CD4-positive, alpha-beta T cell treated with Interleukin-1 beta for 1 hour (primary cell): Measurements from ENCODE around the gene LYRM2.
A peak's percentile ranks its signal among the peaks of the same experiment; 100 is the strongest.

Experiments used
- DNase-seq, 2 donors: peaks; one replicate each; pipeline ENCODE4 v3.0.0-alpha.2; 2020 to 2022

Gene LYRM2, protein sequence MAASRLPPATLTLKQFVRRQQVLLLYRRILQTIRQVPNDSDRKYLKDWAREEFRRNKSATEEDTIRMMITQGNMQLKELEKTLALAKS

DNA sequence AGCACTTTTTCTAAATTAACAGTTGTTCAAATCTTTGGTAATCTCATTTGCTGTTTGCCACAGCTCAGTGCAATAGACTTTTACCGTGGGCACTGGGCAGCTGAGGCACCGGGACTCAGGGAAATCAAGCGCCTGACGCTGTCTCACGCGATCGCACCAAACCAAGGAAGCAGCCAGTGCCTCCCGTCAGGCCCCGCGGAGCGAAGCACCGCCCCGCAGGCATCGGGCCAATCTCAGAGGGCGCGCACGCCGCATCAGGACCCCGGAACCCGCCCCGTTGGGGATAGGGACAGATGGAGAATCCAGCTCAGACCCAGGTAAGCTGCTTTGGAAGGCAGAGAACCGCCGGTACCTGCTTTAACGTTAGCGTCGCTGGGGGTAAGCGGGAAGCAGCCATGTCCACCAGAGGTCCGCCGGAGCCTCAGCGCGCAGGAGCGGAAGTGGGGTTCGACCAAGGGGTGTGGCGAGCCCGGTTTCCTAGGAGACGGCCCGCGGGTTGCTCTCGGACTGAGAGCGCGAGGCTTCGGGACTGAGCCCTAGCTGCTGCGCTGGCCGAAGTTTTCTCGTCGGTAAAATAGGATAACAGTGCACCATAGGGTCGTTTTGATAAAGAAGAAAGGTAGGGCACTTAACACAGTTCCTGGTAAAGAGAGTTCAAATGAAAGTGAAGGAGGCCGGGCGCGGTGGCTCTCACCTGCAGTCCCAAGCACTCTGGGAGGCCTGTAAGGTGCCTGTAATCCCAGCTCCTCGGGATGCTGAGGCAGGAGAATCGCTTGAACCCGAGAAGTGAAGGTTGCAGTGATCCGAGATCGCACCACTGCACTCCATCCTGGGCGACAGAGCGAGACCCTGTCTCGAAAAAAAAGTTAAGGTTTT lies at the start of gene LYRM2:
Gene LYRM2, minus strand, starts transcription at position 428 of the 876 bp plus-strand sequence. Its CDS starts 31 bp downstream, at position 397.
- peak; percentile 89 for DNase-seq

DNA sequence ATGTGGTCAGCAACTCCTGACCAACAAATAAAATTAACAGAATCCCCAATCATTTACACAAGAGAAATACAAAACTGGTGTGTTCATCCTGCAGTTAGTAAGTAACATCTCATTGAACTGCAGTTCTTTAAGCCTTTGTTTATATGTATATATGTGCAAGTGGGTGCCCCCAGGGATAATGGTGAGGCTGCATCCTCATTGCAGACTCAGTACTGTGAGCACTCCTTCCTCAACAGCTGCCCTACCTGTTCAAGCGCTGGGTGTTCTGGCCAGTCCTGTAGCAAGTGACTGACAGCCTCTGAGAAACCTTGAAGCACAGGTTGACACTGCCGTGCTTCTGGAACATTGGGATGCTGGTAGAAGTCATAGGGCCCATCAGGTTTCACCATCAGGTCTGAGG lies 49.8 kb upstream of the LYRM2 start:
- no peak for DNase-seq

DNA sequence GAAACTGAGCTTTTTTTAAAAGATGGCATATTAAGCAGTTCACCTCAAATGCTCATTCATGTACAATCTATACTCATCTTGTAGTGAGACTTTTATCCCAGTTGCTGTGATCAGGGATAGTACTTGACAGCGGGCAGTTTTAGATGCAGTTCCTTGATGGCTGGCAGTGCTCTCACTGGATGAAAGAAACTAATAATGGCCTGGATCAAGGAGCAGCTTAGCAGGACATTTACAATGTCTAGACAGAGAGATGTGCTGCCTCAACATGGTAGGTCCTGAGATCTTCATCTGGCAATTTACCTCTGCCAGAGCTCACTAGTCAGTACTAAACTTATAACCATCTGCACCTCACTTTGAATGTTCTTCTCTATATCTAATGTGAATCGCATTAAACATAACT lies 46.8 kb upstream of the LYRM2 start:
- no peak for DNase-seq

GRCh38 chr6:89682991-89683390 lies 44.4 kb upstream of the LYRM2 start:
- no peak for DNase-seq

- DNase-seq, result no peak
These were observed 43.5 kb upstream of the LYRM2 start for GRCh38 chr6:89681983-89682564.

- DNase-seq, result no peak
These were observed 42.0 kb upstream of the LYRM2 start for GRCh38 chr6:89680551-89680950.

- no peak for DNase-seq
These were observed 41.6 kb upstream of the LYRM2 start for GRCh38 chr6:89680150-89680549.

GRCh38 chr6:89679215-89680120 lies 40.9 kb upstream of the LYRM2 start:
- DNase-seq, result no peak

DNA sequence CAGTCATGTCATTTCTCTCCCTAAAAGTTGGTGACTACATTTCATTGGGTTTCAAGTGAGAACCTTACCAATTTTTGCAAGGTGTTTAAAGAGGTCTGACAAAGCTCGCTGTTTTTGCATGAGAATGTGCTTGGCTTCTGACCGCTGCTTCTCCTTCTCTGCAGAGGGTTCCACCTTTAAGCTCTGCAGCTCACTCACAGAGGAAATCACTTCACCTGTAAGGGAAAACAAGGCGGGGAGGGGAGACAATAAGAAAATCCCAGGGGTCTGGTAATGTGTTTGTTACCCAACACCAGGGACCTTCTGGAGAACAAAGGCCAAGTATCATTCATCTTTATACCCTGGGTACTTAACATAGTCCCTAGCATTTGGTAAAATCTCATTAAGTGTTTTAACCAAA lies 40.0 kb upstream of the LYRM2 start:
- no peak for DNase-seq

DNA sequence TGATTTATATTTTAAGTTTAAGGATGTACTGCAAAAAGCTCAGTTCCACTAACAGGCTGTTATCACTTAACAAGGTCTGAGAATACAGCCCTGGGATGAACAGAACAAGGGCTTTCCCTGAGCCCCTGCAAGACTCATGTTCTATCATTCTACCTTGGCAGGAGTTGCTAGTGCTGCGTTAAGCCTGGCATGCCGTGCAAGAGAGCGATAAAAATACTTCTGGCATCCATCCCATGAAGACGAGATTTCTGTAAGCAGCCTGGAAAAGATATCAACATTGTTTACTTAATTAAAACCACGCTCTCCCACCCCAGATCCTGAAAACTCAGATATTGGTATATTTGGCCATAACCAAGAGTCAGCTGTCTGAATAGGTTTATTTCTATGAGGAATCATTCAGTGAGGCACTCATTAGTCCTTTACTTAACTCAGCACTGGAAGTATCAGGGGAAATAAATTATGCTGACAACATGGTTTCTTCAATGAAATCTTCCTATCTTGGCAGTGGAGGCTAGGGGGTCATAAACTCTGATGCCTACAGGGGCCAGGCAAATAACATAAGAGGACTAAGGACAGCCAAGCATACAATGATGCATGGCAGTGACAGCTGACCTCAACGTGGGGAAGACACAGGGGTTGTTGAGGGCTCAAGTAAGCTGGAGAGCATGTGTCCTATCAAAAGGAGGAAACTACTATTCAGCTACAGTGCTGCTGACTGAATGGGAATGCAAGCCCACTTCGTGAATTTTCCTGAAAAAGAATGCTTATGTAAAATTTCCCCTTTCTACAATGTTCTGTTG lies 37.6 kb upstream of the LYRM2 start:
- no peak for DNase-seq

DNA sequence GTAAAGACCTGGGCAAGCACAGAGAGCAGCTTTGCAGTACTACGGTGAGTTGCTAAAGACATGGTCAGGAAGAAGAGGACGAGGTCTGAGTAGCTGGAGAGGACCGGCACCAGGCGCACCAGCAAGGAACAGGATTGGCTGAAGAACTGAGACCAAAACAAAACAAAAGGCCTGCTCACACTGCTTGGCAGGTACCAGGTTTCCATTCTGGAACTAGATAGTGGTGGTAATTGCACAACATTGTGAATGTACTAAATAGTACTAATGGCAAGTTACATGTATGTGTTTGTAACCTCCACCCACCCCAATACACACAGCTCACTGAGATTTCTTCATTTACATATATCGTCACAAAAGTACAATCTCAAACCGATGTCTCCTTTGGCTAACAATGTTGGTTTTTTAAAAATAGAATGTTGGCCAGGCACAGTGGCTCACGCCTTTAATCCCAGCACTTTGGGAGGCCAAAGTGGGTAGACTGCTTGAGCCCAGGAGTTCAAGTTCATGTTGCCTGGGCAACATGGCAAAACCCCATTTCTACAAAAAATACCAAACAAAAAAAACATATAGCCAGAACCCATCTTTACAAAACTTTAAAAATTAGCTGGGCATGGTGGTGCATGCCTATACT lies 32.5 kb upstream of the LYRM2 start:
- DNase-seq, result no peak

GRCh38 chr6:89669002-89669401 lies 30.5 kb upstream of the LYRM2 start:
- DNase-seq, result no peak

DNA sequence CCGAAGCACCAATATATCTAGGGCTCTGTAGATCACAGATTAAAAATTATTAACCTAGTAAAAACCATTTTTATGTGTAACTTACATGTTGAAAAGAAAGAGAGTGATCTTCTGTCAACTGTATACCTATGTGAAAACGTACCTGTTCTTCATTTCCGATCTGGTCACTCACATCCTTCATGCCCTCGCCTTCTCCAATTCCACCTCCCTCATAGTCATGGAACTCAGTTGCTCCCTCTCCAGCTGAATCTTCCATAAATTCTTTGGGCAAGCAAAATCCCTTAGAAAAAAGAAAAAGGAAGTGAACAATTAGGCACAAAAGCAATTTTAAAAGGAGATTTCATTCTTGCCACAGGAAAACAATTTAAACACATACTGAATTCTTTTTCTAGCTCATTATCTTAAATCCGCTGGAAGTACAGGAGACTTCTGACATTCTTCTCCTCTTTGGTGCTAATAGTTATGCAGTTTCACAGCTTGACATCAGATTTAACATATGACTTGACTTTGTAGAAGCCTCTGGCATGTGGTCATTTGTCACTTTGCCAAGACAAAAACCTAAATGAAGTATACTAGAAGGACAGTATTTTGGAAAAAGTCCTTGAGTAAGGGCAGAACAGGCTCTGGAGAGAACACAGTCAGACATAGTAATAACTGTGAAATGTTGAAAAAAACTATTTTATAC lies 29.5 kb upstream of the LYRM2 start:
- DNase-seq, result no peak

DNA sequence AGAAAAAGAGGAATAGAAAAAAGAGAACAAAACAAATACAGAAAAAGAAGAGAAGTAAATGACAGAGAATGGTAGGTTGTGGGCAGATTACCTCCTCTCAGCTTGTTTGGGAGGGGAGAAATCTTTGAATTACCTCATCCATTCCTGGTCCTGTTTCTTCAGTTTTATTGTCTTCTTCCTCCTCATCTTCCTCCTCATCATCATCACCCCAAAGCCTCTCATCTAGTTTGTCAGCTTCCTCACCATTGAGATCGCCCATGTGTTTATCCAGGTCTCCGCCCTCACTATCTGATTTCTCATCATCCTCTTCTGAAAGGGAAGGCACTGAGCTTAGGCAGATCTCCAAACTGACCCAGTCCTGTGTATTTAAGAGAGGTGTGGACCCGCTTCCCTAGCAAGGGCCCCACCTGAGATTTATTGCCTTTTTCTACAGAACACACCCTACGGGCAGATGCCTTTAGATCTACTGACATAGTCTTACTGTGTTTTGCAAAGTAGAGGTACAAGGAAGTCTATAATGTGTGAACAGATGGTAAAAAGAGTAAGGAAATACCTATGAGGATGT lies 24.2 kb upstream of the LYRM2 start:
- no peak for DNase-seq

DNA sequence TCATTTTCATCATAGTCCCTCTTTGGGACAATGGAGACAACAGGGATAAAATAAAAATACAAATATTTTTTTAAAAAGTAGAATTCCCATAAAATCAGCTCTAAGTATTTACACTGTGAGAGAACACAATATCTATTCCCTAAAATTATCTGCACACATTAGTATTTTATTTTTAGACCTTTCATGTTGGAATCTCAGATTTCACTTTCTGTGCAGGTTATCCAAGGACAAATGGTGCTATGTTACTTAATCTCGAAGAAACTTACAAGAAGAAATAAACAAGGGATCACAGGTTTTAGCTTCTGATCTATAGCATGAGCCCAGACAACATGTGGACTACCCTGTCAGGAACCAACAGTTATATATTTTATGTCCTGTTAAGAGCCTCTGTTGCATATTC lies 23.0 kb upstream of the LYRM2 start:
- DNase-seq, result no peak

DNA sequence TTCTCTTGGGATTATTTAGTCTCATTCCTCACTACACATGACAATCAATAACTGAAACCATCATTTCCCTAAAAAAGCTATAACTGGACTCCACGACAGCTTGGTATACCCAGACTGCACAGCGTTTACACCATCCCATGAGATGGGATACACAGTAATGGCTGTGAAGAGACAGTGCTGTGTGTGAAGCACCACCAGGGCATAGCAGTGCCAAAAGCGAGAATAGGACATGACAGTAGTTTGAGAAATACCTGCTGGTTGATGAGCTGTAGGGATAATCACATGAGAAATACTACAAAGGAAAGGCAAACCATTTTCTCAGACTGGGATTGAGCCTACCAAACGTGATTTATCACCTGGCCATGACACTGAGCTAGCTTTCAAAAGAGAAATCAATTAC lies 22.4 kb upstream of the LYRM2 start:
- DNase-seq, result no peak

- no peak for DNase-seq
These were observed 19.1 kb upstream of the LYRM2 start for GRCh38 chr6:89657445-89658158.

- DNase-seq, result no peak
These were observed 16.6 kb upstream of the LYRM2 start for GRCh38 chr6:89655122-89655521.

DNA sequence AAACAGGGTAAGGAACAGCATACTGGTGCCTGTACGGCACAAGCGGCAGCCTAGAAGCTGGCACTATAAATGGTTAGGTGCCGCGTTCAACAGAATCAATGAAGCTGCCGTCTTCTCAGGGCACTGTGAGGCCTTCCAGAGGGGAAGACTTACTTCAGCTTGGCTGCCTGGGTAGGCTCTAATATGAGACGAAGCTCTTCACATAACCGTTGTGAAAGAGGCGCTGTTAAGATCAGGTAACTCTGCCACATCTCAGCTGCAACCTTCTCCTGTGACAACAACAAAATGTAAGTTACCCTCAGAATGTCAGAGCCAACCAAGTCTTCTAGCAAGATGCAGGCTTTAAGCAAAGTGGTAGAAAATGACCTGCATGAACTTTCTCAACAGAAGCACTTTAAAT lies 12.0 kb upstream of the LYRM2 start:
- DNase-seq, result no peak

DNA sequence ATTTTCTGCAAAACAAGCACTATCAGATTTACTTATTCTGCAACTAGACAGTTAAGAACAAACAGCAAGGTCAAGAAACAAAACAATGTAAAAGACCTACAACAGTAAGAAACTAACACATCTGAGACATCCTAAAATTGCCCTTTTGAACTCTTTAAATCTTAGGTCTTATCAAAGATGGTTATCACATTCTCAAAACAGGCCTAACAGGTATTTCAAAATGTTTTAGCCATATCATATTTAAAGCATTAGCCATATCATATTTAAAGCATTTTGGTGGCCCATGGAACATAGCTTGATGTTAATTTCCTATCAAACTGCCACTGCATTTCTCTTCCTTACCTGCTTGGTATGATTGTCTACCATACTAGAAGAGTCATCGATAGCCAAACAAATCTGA lies 11.1 kb upstream of the LYRM2 start:
- DNase-seq, result no peak
